Activated CD8-positive, alpha-beta memory T cell treated with anti-CD3 and anti-CD28 coated beads, Interleukin-2, amount 50 U/mL, for 48 hours (primary cell): ENCODE results near the gene ZSCAN10.
"Not testable (repeated sequence)": the region's sequence is repeated elsewhere in the genome, so short reads cannot be mapped to it uniquely, and the experiment has no call there.

Source experiments
- DNase-seq: peaks from one replicate; pipeline ENCODE4 v3.0.0-alpha.2; 2020

ZSCAN10 gene

GRCh38 chr16:3083408-3083807, 15.7 kb downstream of the ZSCAN10 start:
- DNase-seq: not testable (repeated sequence)

- not testable (repeated sequence) for DNase-seq
Measured at GRCh38 chr16:3081957-3082356, 17.1 kb downstream of the ZSCAN10 start.

- no peak for DNase-seq
Measured at GRCh38 chr16:3080024-3080423, 19.1 kb downstream of the ZSCAN10 start.

GRCh38 chr16:3076577-3076976, 22.5 kb downstream of the ZSCAN10 start:
- no peak for DNase-seq

GRCh38 chr16:3075946-3076345, 23.1 kb downstream of the ZSCAN10 start:
- not testable (repeated sequence) for DNase-seq

GRCh38 chr16:3075523-3075915, 23.6 kb downstream of the ZSCAN10 start:
- no peak for DNase-seq

GRCh38 chr16:3074860-3075522, 24.1 kb downstream of the ZSCAN10 start:
- DNase-seq: peak; percentile 85

- no peak for DNase-seq
Measured at GRCh38 chr16:3073448-3073847, 25.6 kb downstream of the ZSCAN10 start.

GRCh38 chr16:3072576-3073263, 26.4 kb downstream of the ZSCAN10 start:
- not testable (repeated sequence) for DNase-seq

GRCh38 chr16:3072148-3072547, 26.9 kb downstream of the ZSCAN10 start:
- not testable (repeated sequence) for DNase-seq

GRCh38 chr16:3071655-3072054, 27.4 kb downstream of the ZSCAN10 start:
- no peak for DNase-seq

GRCh38 chr16:3070608-3071111, 28.4 kb downstream of the ZSCAN10 start:
- no peak for DNase-seq

- DNase-seq: not testable (repeated sequence)
Measured at GRCh38 chr16:3069146-3069545, 29.9 kb downstream of the ZSCAN10 start.

- no peak for DNase-seq
Measured at GRCh38 chr16:3068487-3068886, 30.6 kb downstream of the ZSCAN10 start.

- DNase-seq: no peak
Measured at GRCh38 chr16:3066440-3066748, 32.7 kb downstream of the ZSCAN10 start.

- DNase-seq: no peak
Measured at GRCh38 chr16:3065742-3066439, 33.2 kb downstream of the ZSCAN10 start.

- DNase-seq: peak; percentile 85
Measured at GRCh38 chr16:3065069-3065741, 33.9 kb downstream of the ZSCAN10 start, which contains the start of gene IL32. Gene IL32, plus strand, starts transcription at chr16:3065640. Its CDS starts 172 bp downstream, at chr16:3065812.

GRCh38 chr16:3063625-3064386, 35.3 kb downstream of the ZSCAN10 start:
- no peak for DNase-seq

GRCh38 chr16:3062553-3062952, 36.5 kb downstream of the ZSCAN10 start:
- DNase-seq: no peak

- no peak for DNase-seq
Measured at GRCh38 chr16:3060339-3061127, 38.6 kb downstream of the ZSCAN10 start.

- no peak for DNase-seq
Measured at GRCh38 chr16:3059723-3060242, 39.3 kb downstream of the ZSCAN10 start.
